ENCODE measurements around the gene MAD1L1. TPM values are rescaled to one million over a fixed set of nuclear protein-coding genes. Genes with fewer than 3 reads are reported as not detected.

MAD1L1 gene
- total RNA-seq, 1 experiment from 2014 or later: 38.5 TPM

- no peaks in the 10 kb centered on the region for H4K20me1 ChIP-seq (ENCODE audit: insufficient read depth)
- no peaks in the 10 kb centered on the region for H3K9me2 ChIP-seq (ENCODE audit: insufficient read depth)
- TF ChIP-seq RAD21 (IDR thresholded peaks at IDR 0.05; ENCODE audit: low read depth) (no peak), YY1 (IDR thresholded peaks at IDR 0.05; ENCODE audit: extremely low read depth, insufficient replicate concordance, low read depth, low read length) (no peak), CBX3 (IDR thresholded peaks at IDR 0.05; ENCODE audit: low read depth) (no peak), SIN3A (IDR thresholded peaks at IDR 0.05; ENCODE audit: low read depth) (no peak), CTCF (IDR thresholded peaks at IDR 0.05 in 2 of 3, conservative IDR thresholded peaks at IDR 0.05 in 1 of 3; ENCODE audit: borderline replicate concordance in 1 of 3, insufficient read depth in 1 of 3, low read depth in 2 of 3, low read length in 2 of 3) (no peak), JUND (IDR thresholded peaks at IDR 0.05) (no peak), ZNF274 (IDR thresholded peaks at IDR 0.05; ENCODE audit: low read depth, low read length) (no peak), POLR2AphosphoS5 (IDR thresholded peaks at IDR 0.05; ENCODE audit: low read depth, low read length) (no peak), SP1 (IDR thresholded peaks at IDR 0.05; ENCODE audit: low read depth) (no peak), EZH2 (IDR thresholded peaks at IDR 0.05) (no peak), CEBPB (IDR thresholded peaks at IDR 0.05; ENCODE audit: low read depth) (no peak), FOSL1 (IDR thresholded peaks at IDR 0.05; ENCODE audit: low read depth) (no peak), TCF7L2 (IDR thresholded peaks at IDR 0.05; ENCODE audit: borderline replicate concordance, extremely low read depth, insufficient read depth, insufficient read length) (no peak), EZH2phosphoT487 (IDR thresholded peaks at IDR 0.05; ENCODE audit: borderline replicate concordance) (no peak), REST (IDR thresholded peaks at IDR 0.05; ENCODE audit: low read depth) (no peak)
- TF ChIP-seq, protein P1, sequence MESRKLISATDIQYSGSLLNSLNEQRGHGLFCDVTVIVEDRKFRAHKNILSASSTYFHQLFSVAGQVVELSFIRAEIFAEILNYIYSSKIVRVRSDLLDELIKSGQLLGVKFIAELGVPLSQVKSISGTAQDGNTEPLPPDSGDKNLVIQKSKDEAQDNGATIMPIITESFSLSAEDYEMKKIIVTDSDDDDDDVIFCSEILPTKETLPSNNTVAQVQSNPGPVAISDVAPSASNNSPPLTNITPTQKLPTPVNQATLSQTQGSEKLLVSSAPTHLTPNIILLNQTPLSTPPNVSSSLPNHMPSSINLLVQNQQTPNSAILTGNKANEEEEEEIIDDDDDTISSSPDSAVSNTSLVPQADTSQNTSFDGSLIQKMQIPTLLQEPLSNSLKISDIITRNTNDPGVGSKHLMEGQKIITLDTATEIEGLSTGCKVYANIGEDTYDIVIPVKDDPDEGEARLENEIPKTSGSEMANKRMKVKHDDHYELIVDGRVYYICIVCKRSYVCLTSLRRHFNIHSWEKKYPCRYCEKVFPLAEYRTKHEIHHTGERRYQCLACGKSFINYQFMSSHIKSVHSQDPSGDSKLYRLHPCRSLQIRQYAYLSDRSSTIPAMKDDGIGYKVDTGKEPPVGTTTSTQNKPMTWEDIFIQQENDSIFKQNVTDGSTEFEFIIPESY (IDR thresholded peaks at IDR 0.05; ENCODE audit: extremely low read depth, insufficient replicate concordance, low read length): no peak
- no peaks in the 10 kb centered on the region for H3K36me3 ChIP-seq (ENCODE audit: control insufficient read depth in 1 of 2, insufficient read depth in 2 of 2, low read length in 2 of 2)
- H3K4me2 ChIP-seq (ENCODE audit: low read length): no peak overlapping the region
- H3K4me3 ChIP-seq (replicated peaks in 1 of 2; ENCODE audit: low read depth in 1 of 2, low read length in 2 of 2): no peak overlapping the region
- H2AFZ ChIP-seq (ENCODE audit: low read depth, low read length, poor library complexity, severe bottlenecking): no peak overlapping the region
- DNase-seq (ENCODE audit: low read depth, low spot score): no peak
- no peak for ATAC-seq
- H3K4me1 ChIP-seq (ENCODE audit: control insufficient read depth in 1 of 2, insufficient read depth in 2 of 2, low read length in 2 of 2): no peaks in the 10 kb centered on the region
- POLR2A ChIA-PET: no interaction called here
- RAD21 ChIA-PET (ENCODE audit: low non-redundant PET in 1 of 2, low total read pairs in 2 of 2, uncharacterized antibody in 2 of 2, unreplicated experiment in 2 of 2): no interaction called here
- intact Hi-C loops (cut with micrococcal nuclease): no loop called here
- no peaks in the 10 kb centered on the region for H3K9me3 ChIP-seq (ENCODE audit: control insufficient read depth in 1 of 2, insufficient read depth in 1 of 2, low read depth in 1 of 2, low read length in 2 of 2)
- H3K27ac ChIP-seq (ENCODE audit: low read depth, low read length): no peak overlapping the region
- CTCF ChIA-PET: no interaction called here
- H3K79me2 ChIP-seq (ENCODE audit: insufficient read depth, low read length): no peaks in the 10 kb centered on the region
- no TSS peak for BruUV-seq (replicated peaks)
- no peak overlapping the region for H3K9ac ChIP-seq (ENCODE audit: low read length)
- no peaks in the 10 kb centered on the region for H3K27me3 ChIP-seq (ENCODE audit: insufficient read depth, low read length)
Observed at GRCh38 chr7:2008101-2008935, 224.4 kb downstream of the MAD1L1 start.
